Left lobe of liver (tissue), 2 donors: ENCODE results near the gene OR51S1. TPM values are rescaled to one million over a fixed set of nuclear protein-coding genes. Genes with fewer than 3 reads are reported as not detected.
"Not testable (repeated sequence)": the region's sequence is repeated elsewhere in the genome, so short reads cannot be mapped to it uniquely, and the experiment has no call there.

ENCODE experiments used
- ATAC-seq: fragments of 200-7000 bp; cut with Tn5 transposase; one replicate; pipeline ENCODE4 v1.9.1; 2020; ENCODE audit warnings: mild to moderate bottlenecking, moderate library complexity
- DNase-seq: peaks from one replicate; pipeline ENCODE4 v3.0.0-alpha.2; 2020; ENCODE audit warnings: low spot score
- total RNA-seq: library from RNA; stranded (reverse); gene quantifications from one replicate; pipeline ENCODE4 v1.2.1, GENCODE V29; 2021
- donor health status: DM: no; HTN: no; CAD: no; lungs with moderate emphysema.
- donor health status: DM: no; HTN: yes; CAD: no.

The OR51S1 gene
- not detected for total RNA-seq

GRCh38 chr11:4848908-4849532 is at the start of gene OR51S1:
TSS of gene OR51S1 (minus strand) at chr11:4849208. CDS start at chr11:4849208, 0 bp downstream.
- ATAC-seq = peak; percentile 65
- DNase-seq = no peak

GRCh38 chr11:4891996-4892640 is 43.1 kb upstream of the OR51S1 start:
- DNase-seq (no peak), ATAC-seq (no peak)

- DNase-seq (no peak), ATAC-seq (no peak)
Measured at GRCh38 chr11:4890279-4890678, 41.3 kb upstream of the OR51S1 start.

GRCh38 chr11:4887591-4887990 is 38.6 kb upstream of the OR51S1 start:
- DNase-seq (no peak), ATAC-seq (no peak)

GRCh38 chr11:4886186-4886585 is 37.2 kb upstream of the OR51S1 start:
- DNase-seq (no peak), ATAC-seq (no peak)

- no peak for DNase-seq
- ATAC-seq = no peak
Measured at GRCh38 chr11:4884361-4884760, 35.4 kb upstream of the OR51S1 start.

GRCh38 chr11:4882543-4882942 is 33.5 kb upstream of the OR51S1 start:
- ATAC-seq = no peak
- no peak for DNase-seq

- ATAC-seq (no peak), DNase-seq (no peak)
Measured at GRCh38 chr11:4881860-4882500, 33.0 kb upstream of the OR51S1 start, which contains the start of gene OR51T1. TSS of gene OR51T1 (plus strand) at chr11:4881900. CDS start at chr11:4881900, 0 bp downstream.

GRCh38 chr11:4881188-4881587 is 32.2 kb upstream of the OR51S1 start:
- DNase-seq (no peak), ATAC-seq (no peak)

- DNase-seq (no peak), ATAC-seq (no peak)
Measured at GRCh38 chr11:4865855-4866254, 16.8 kb upstream of the OR51S1 start.

GRCh38 chr11:4863876-4864275 is 14.9 kb upstream of the OR51S1 start:
- ATAC-seq = no peak

GRCh38 chr11:4862447-4863236 is 13.6 kb upstream of the OR51S1 start:
- ATAC-seq = no peak
- DNase-seq = no peak

More at GRCh38 chr11:4863876-4864275, 14.9 kb upstream of the OR51S1 start:
- DNase-seq = no peak

- not testable (repeated sequence) for ATAC-seq, DNase-seq
Measured at GRCh38 chr11:4854286-4854685, 5.3 kb upstream of the OR51S1 start.

- peak; percentile 39 for ATAC-seq
- DNase-seq = no peak
Measured at GRCh38 chr11:4851033-4851432, 2.0 kb upstream of the OR51S1 start.

GRCh38 chr11:4839851-4840549 is 9.0 kb downstream of the OR51S1 start:
- DNase-seq (no peak), ATAC-seq (peak; percentile 19)

- ATAC-seq (no peak), DNase-seq (no peak)
Measured at GRCh38 chr11:4830909-4831308, 18.1 kb downstream of the OR51S1 start.

- DNase-seq (no peak), ATAC-seq (no peak)
Measured at GRCh38 chr11:4830346-4830745, 18.7 kb downstream of the OR51S1 start.

- ATAC-seq (no peak), DNase-seq (no peak)
Measured at GRCh38 chr11:4826425-4826824, 22.6 kb downstream of the OR51S1 start.

GRCh38 chr11:4825132-4825531 is 23.9 kb downstream of the OR51S1 start:
- no peak for DNase-seq
- no peak for ATAC-seq

- ATAC-seq = no peak
- DNase-seq = no peak
Measured at GRCh38 chr11:4821021-4821420, 28.0 kb downstream of the OR51S1 start, which contains the start of gene OR51F2. TSS of gene OR51F2 (plus strand) at chr11:4821321. CDS start at chr11:4821422, 101 bp downstream.

GRCh38 chr11:4809246-4809645 is 39.8 kb downstream of the OR51S1 start:
- no peak for ATAC-seq

More at GRCh38 chr11:4809246-4809645, 39.8 kb downstream of the OR51S1 start:
- no peak for DNase-seq
